Prostate gland (tissue), 2 donors: ENCODE results near the gene PAPLN.

ENCODE experiments used
- CTCF ChIP-seq, 4 experiments: fragments of 200-600 bp in 2 of 4; fragments of 450-650 bp in 2 of 4; sonication (generic) in 2 of 4; IDR thresholded peaks; 1 replicate in 3 of 4; 2 replicates in 1 of 4; pipeline ENCODE4 v1.5.1; 2016 to 2019; ENCODE audit warnings: antibody characterized with exemption in 4 of 4, mild to moderate bottlenecking in 2 of 4, moderate library complexity in 2 of 4
- POLR2A ChIP-seq: fragments of 450-650 bp; IDR thresholded peaks from one replicate; pipeline ENCODE4 v1.6.1; 2016; ENCODE audit warnings: antibody characterized with exemption, mild to moderate bottlenecking
- POLR2AphosphoS5 ChIP-seq: sonication (generic); formaldehyde crosslinking; IDR thresholded peaks from one replicate; pipeline ENCODE4 v1.6.1; 2017; ENCODE audit warnings: antibody characterized with exemption

- TF ChIP-seq CTCF (IDR thresholded peaks at IDR 0.05) (no peak), POLR2AphosphoS5 (no peak), POLR2A (no peak)
Observed at GRCh38 chr14:73236752-73237218, 521 bp upstream of the PAPLN start.
